ENCODE data around the gene ASH1L. TPM values are rescaled to one million over a fixed set of nuclear protein-coding genes. Genes with fewer than 3 reads are reported as not detected.

Gene ASH1L
- total RNA-seq, 1 experiment from 2014 or later, result 30.5 TPM

GRCh38 chr1:155286544-155286943 lies 276.1 kb downstream of the ASH1L start:
- Histone ChIP-seq H3K79me2 (ENCODE audit: insufficient read depth, low read length) (no peaks in the 10 kb centered on the region), H3K9me3 (ENCODE audit: control insufficient read depth in 1 of 2, insufficient read depth in 1 of 2, low read depth in 1 of 2, low read length in 2 of 2) (no peaks in the 10 kb centered on the region), H4K20me1 (ENCODE audit: insufficient read depth) (no peaks in the 10 kb centered on the region), H2AFZ (ENCODE audit: low read depth, low read length, poor library complexity, severe bottlenecking) (no peak overlapping the region), H3K9ac (ENCODE audit: low read length) (no peak overlapping the region), H3K4me3 (replicated peaks in 1 of 2; ENCODE audit: low read depth in 1 of 2, low read length in 2 of 2) (no peak overlapping the region), H3K4me1 (ENCODE audit: control insufficient read depth in 1 of 2, insufficient read depth in 2 of 2, low read length in 2 of 2) (no peaks in the 10 kb centered on the region), H3K36me3 (ENCODE audit: control insufficient read depth in 1 of 2, insufficient read depth in 2 of 2, low read length in 2 of 2) (no peaks in the 10 kb centered on the region), H3K4me2 (ENCODE audit: low read length) (no peak overlapping the region), H3K9me2 (ENCODE audit: insufficient read depth) (no peaks in the 10 kb centered on the region), H3K27ac (ENCODE audit: low read depth, low read length) (no peak overlapping the region), H3K27me3 (ENCODE audit: insufficient read depth, low read length) (no peaks in the 10 kb centered on the region)
- CTCF ChIA-PET, result no interaction called here
- POLR2A ChIA-PET, result no interaction called here
- RAD21 ChIA-PET (ENCODE audit: low non-redundant PET in 1 of 2, low total read pairs in 2 of 2, uncharacterized antibody in 2 of 2, unreplicated experiment in 2 of 2), result interaction anchor here in 1 of 2 experiments (0.8 kb wide), 1 partner anchor 10 kb away, joined by 3 read pairs; the partner anchor contains the start of gene HCN3
- ATAC-seq, result no peak
- intact Hi-C loops (cut with micrococcal nuclease), result no loop called here
- no peak for DNase-seq (ENCODE audit: low read depth, low spot score)
- BruUV-seq (replicated peaks), result no TSS peak
- TF ChIP-seq SP1 (IDR thresholded peaks at IDR 0.05; ENCODE audit: low read depth) (no peak), POLR2AphosphoS5 (IDR thresholded peaks at IDR 0.05; ENCODE audit: low read depth, low read length) (no peak), CEBPB (IDR thresholded peaks at IDR 0.05; ENCODE audit: low read depth) (no peak), ELF1 (IDR thresholded peaks at IDR 0.05; ENCODE audit: borderline replicate concordance, low read depth) (no peak), CBX3 (IDR thresholded peaks at IDR 0.05; ENCODE audit: low read depth) (no peak), POLR2A (IDR thresholded peaks at IDR 0.05; ENCODE audit: borderline replicate concordance, extremely low read depth, insufficient read depth, insufficient read length) (no peak), REST (IDR thresholded peaks at IDR 0.05; ENCODE audit: low read depth) (no peak), RAD21 (IDR thresholded peaks at IDR 0.05; ENCODE audit: low read depth) (no peak), YY1 (IDR thresholded peaks at IDR 0.05; ENCODE audit: extremely low read depth, insufficient replicate concordance, low read depth, low read length) (no peak), SRF (IDR thresholded peaks at IDR 0.05; ENCODE audit: low read depth) (no peak), ZBTB33 (IDR thresholded peaks at IDR 0.05; ENCODE audit: extremely low read depth, insufficient replicate concordance, low read length) (no peak), EZH2 (IDR thresholded peaks at IDR 0.05) (no peak), TCF7L2 (IDR thresholded peaks at IDR 0.05; ENCODE audit: borderline replicate concordance, extremely low read depth, insufficient read depth, insufficient read length) (no peak), CTCF (IDR thresholded peaks at IDR 0.05 in 2 of 3, conservative IDR thresholded peaks at IDR 0.05 in 1 of 3; ENCODE audit: borderline replicate concordance in 1 of 3, insufficient read depth in 1 of 3, low read depth in 2 of 3, low read length in 2 of 3) (no peak), EZH2phosphoT487 (IDR thresholded peaks at IDR 0.05; ENCODE audit: borderline replicate concordance) (no peak), JUND (IDR thresholded peaks at IDR 0.05) (no peak), MAX (IDR thresholded peaks at IDR 0.05) (no peak), EGR1 (IDR thresholded peaks at IDR 0.05; ENCODE audit: low read depth) (no peak), ZFX (IDR thresholded peaks at IDR 0.05) (no peak)

Measured in HCT116 (cell line).